ENCODE measurements around the gene CHCHD3. TPM values are rescaled to one million over a fixed set of nuclear protein-coding genes. Genes with fewer than 3 reads are reported as not detected.
"Not testable (repeated sequence)": the region's sequence is repeated elsewhere in the genome, so short reads cannot be mapped to it uniquely, and the experiment has no call there.

Gene CHCHD3
- total RNA-seq, 3 donors from 2014 or later: 52.1 to 59.4 (median 53.1) TPM

GRCh38 chr7:133040674-133041073, 41.2 kb downstream of the CHCHD3 start:
- no peak for DNase-seq (ENCODE audit: low spot score in 2 of 2)
- H3K4me3 ChIP-seq: no peak overlapping the region
- intact Hi-C loops (cut with DNase I; ENCODE audit: low total_unique reads): no loop called here
- H3K9me3 ChIP-seq: no peaks in the 10 kb centered on the region
- TF ChIP-seq, protein P1, sequence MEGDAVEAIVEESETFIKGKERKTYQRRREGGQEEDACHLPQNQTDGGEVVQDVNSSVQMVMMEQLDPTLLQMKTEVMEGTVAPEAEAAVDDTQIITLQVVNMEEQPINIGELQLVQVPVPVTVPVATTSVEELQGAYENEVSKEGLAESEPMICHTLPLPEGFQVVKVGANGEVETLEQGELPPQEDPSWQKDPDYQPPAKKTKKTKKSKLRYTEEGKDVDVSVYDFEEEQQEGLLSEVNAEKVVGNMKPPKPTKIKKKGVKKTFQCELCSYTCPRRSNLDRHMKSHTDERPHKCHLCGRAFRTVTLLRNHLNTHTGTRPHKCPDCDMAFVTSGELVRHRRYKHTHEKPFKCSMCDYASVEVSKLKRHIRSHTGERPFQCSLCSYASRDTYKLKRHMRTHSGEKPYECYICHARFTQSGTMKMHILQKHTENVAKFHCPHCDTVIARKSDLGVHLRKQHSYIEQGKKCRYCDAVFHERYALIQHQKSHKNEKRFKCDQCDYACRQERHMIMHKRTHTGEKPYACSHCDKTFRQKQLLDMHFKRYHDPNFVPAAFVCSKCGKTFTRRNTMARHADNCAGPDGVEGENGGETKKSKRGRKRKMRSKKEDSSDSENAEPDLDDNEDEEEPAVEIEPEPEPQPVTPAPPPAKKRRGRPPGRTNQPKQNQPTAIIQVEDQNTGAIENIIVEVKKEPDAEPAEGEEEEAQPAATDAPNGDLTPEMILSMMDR (IDR thresholded peaks at IDR 0.05): no peak
- TF ChIP-seq POLR2AphosphoS5 (IDR thresholded peaks at IDR 0.05): no peak
- no peak for TF ChIP-seq POLR2A (IDR thresholded peaks at IDR 0.05)
- H3K27ac ChIP-seq: no peak overlapping the region
- no peaks in the 10 kb centered on the region for H3K27me3 ChIP-seq
- no peaks in the 10 kb centered on the region for H3K4me1 ChIP-seq
- no peaks in the 10 kb centered on the region for H3K36me3 ChIP-seq

DNA sequence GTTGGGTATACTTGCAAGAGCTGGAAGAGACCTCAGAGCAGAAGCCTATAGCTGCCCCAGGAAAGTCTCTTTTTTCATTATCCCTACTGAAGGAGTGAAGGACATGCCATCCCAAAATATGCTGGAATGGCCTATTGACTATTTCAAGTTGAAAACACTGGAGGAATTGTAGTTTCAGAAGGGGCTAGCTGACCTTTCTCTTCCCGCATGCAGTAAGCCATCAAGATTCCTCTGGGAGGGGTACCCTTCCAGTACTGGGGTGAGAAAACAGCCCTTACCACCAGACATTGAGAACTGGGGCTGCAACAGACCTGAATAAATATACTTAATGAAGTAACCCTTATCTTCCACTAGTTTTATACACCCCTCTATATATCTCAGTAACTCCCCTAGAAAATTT, 41.7 kb downstream of the CHCHD3 start:
- H3K27ac ChIP-seq: no peak overlapping the region
- no peak for TF ChIP-seq POLR2AphosphoS5 (IDR thresholded peaks at IDR 0.05)
- no peak for TF ChIP-seq POLR2A (IDR thresholded peaks at IDR 0.05)
- TF ChIP-seq, protein P1 (IDR thresholded peaks at IDR 0.05): no peak
- H3K36me3 ChIP-seq: no peaks in the 10 kb centered on the region
- H3K9me3 ChIP-seq: no peaks in the 10 kb centered on the region
- intact Hi-C loops (cut with DNase I; ENCODE audit: low total_unique reads): no loop called here
- H3K4me1 ChIP-seq: no peaks in the 10 kb centered on the region
- H3K4me3 ChIP-seq: no peak overlapping the region
- no peak for DNase-seq (ENCODE audit: low spot score in 2 of 2)
- H3K27me3 ChIP-seq: no peaks in the 10 kb centered on the region

GRCh38 chr7:133039614-133040013, 42.3 kb downstream of the CHCHD3 start:
- H3K9me3 ChIP-seq: no peaks in the 10 kb centered on the region
- no peak for DNase-seq (ENCODE audit: low spot score in 2 of 2)
- no peaks in the 10 kb centered on the region for H3K27me3 ChIP-seq
- no peaks in the 10 kb centered on the region for H3K36me3 ChIP-seq
- TF ChIP-seq, protein P1 (IDR thresholded peaks at IDR 0.05): no peak
- no peak for TF ChIP-seq POLR2AphosphoS5 (IDR thresholded peaks at IDR 0.05)
- TF ChIP-seq POLR2A (IDR thresholded peaks at IDR 0.05): no peak
- H3K4me1 ChIP-seq: no peaks in the 10 kb centered on the region
- no peak overlapping the region for H3K27ac ChIP-seq
- no peak overlapping the region for H3K4me3 ChIP-seq
- intact Hi-C loops (cut with DNase I; ENCODE audit: low total_unique reads): no loop called here

DNA sequence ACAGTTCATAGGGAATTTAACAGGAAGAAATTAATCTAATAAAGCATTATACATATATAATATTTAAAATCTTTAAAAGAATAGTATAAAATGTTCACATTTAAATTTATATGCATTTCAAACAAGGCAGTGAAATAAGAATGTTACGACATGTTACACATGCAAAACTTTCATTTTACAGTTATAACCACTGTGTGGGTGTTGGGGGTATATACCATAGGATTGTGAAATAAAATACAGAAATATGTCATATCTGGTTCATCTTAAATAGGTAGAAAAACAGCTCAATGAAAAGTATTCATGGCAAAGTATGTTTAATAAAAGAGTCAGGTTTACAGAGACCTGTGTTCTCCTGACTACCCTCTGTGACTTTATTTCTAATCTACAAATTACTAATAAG, 45.6 kb downstream of the CHCHD3 start:
- DNase-seq (ENCODE audit: low spot score in 2 of 2): no peak
- no peak overlapping the region for H3K27ac ChIP-seq
- H3K4me3 ChIP-seq: no peak overlapping the region
- no peaks in the 10 kb centered on the region for H3K36me3 ChIP-seq
- H3K4me1 ChIP-seq: no peaks in the 10 kb centered on the region
- H3K9me3 ChIP-seq: no peaks in the 10 kb centered on the region
- TF ChIP-seq, protein P1 (IDR thresholded peaks at IDR 0.05): no peak
- TF ChIP-seq POLR2A (IDR thresholded peaks at IDR 0.05) (no peak), POLR2AphosphoS5 (IDR thresholded peaks at IDR 0.05) (no peak)
- no peaks in the 10 kb centered on the region for H3K27me3 ChIP-seq
- intact Hi-C loops (cut with DNase I; ENCODE audit: low total_unique reads): no loop called here

DNA sequence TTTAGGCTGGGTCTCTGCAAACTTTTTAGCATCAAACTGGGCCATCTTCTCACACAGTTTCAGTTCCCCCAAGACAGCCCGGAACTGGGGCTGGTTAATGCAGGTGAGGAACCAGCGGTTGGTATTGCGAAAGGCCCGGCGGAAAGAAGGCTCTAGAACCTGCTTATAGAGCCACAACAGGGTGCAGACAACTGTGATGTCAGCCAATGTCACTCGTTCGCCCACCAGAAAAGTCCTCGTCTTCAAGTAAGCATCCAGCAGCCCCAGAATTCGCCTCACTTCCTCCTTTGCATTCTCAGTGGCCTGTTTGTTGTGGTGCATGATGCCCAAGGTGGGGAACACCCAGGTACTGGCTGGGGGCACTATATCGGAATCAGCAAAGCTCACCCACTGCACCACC, 46.6 kb downstream of the CHCHD3 start:
- intact Hi-C loops (cut with DNase I; ENCODE audit: low total_unique reads); H3K9me3 ChIP-seq; DNase-seq (ENCODE audit: low spot score in 2 of 2); H3K4me1 ChIP-seq; H3K27ac ChIP-seq; H3K36me3 ChIP-seq; H3K27me3 ChIP-seq; H3K4me3 ChIP-seq: not testable (repeated sequence)

GRCh38 chr7:133030346-133030745, 51.5 kb downstream of the CHCHD3 start:
- no peak overlapping the region for H3K27ac ChIP-seq
- H3K4me1 ChIP-seq: no peaks in the 10 kb centered on the region
- H3K4me3 ChIP-seq: no peak overlapping the region
- no peak for DNase-seq (ENCODE audit: low spot score in 2 of 2)
- TF ChIP-seq, protein P1 (IDR thresholded peaks at IDR 0.05): no peak
- no peak for TF ChIP-seq POLR2A (IDR thresholded peaks at IDR 0.05)
- TF ChIP-seq POLR2AphosphoS5 (IDR thresholded peaks at IDR 0.05): no peak
- intact Hi-C loops (cut with DNase I; ENCODE audit: low total_unique reads): no loop called here
- H3K36me3 ChIP-seq: no peaks in the 10 kb centered on the region
- H3K9me3 ChIP-seq: peaks cover 0 to 3% of the 10 kb centered on the region in 2 donors
- no peaks in the 10 kb centered on the region for H3K27me3 ChIP-seq

Measured in breast epithelium (tissue), 4 donors.